Uterus (tissue), 2 donors: ENCODE data around the gene CCDC149.

ENCODE experiments used
- CTCF ChIP-seq, 4 experiments: fragments of 200-600 bp in 2 of 4; fragments of 450-650 bp in 2 of 4; sonication (generic) in 2 of 4; IDR thresholded peaks; one replicate each; pipeline ENCODE4 v1.5.1; 2016 to 2019; ENCODE audit warnings: antibody characterized with exemption in 4 of 4, mild to moderate bottlenecking in 2 of 4, moderate library complexity in 1 of 4
- POLR2A ChIP-seq, 2 donors: fragments of 450-650 bp; IDR thresholded peaks; one replicate each; pipeline ENCODE4 v1.6.1; 2016; ENCODE audit warnings: antibody characterized with exemption in 2 of 2, mild to moderate bottlenecking in 1 of 2, moderate library complexity in 1 of 2

- no peak for TF ChIP-seq CTCF (IDR thresholded peaks at IDR 0.05)
- TF ChIP-seq POLR2A (IDR thresholded peaks at IDR 0.05): no peak
Observed at GRCh38 chr4:24763631-24764297, 149.1 kb downstream of the CCDC149 start.
